NCI-H2107 (cell line): ENCODE data around the gene DIDO1.

ENCODE experiments used
- DNase-seq: peaks from one replicate; lab custom pipeline; 2025; lab: John Stamatoyannopoulos, UW

The DIDO1 gene

DNA sequence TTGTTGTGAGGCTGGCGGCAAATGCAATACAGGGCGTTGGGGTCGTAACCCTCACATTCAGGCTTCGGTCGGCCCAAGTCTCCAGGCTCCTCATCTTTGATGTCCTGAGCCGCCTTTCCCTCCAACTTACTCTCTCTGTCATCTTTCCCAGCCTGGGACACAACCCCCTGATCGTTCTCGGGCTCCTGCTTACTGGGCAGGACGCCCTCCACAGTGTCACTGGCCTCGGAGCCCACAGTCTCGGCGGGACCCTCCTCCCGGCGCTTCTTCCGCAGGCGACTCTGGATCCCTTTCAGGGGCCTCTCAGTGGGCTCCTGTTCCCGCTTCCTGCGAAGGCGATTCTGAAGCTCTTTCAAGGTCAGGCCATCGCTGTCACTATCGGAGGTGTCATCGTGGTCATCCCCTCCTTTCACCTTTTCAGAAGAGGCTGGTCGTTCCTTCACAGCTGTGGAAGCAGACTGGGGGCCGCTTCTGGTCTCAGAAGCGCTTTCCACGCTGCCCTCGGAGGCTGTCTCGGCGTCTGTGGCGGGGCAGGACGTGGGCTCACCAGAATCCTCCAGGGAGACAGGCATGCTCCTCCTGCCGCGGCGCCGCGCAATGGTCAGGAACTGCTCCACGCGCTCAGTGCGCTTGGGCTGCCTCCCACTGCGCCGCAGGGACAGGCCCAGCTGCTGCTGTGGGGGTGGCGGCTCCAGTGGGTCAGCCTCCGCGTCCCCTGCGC lies 15.4 kb downstream of the DIDO1 start:
- no peak for DNase-seq

DNA sequence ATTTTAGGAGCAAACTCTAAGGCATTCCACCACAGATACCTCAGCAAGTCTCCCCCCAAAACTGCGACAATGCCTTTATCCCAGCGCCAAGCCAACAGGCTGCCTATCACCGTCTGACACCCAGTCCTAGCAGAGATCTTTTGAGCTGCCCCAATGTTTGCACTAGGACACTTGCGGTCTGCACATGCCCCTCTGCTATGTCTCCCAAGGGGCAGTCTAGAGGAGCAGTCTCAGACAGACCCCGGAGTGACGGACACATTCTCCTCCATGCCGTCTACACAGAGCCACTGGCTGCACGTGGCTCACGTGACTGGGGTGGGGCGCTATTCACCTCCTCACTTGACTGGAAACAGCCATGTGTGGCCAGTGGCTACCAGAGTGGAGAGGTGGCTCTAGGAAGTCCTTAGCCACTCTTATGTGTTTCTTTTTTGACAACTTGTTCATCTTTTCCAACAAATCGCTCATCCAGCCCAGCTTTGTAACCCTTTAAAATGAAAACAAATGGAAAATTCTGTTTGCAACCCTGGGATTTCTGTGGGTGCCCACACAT lies 16.0 kb downstream of the DIDO1 start:
- DNase-seq = no peak

- peak; percentile 75 for DNase-seq
These were observed 17.1 kb downstream of the DIDO1 start for GRCh38 chr20:62908971-62909791.

DNA sequence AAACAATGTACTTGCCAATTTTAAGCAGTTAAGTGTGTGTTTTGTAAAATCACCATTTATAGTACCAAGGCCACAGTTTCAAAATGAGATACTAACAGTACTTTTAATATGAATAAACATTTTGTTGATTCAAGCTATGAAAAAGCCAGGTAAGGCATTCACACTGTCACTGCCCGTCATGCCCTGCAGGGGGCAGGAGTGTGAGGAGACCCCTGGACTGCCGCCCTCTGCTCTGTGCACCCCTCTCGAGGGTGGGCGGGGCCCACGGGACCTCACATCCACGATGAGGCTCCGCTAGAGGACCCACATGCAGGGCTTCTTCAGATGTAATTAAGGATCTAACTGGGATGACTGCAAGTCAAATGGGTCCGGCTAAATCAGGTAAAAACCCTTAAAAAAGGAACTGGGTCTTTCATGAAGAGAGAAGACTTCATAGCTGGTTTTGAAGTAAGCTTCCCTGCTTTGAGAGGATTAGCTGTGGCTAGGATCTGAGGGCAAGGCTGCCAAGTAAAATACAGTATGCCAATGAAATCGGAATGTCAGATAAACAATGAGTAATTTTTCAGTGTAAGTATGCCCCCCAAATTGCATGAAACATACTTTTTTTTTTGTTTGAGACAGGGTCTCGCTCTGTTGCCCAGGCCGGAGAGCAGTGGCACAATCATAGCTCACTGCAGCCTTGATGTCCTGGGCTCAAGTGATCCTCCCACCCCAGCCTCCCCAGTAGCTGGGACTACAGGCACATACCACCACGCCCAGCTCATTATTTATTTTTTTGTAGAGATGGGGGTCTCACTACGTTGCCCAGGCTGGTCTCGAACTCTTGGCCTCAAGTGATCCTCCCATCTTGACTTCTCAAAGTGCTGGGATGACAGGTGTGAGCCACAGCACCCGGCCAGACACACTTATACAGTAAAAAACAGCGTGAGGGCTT lies 18.7 kb downstream of the DIDO1 start:
- DNase-seq = no peak

DNA sequence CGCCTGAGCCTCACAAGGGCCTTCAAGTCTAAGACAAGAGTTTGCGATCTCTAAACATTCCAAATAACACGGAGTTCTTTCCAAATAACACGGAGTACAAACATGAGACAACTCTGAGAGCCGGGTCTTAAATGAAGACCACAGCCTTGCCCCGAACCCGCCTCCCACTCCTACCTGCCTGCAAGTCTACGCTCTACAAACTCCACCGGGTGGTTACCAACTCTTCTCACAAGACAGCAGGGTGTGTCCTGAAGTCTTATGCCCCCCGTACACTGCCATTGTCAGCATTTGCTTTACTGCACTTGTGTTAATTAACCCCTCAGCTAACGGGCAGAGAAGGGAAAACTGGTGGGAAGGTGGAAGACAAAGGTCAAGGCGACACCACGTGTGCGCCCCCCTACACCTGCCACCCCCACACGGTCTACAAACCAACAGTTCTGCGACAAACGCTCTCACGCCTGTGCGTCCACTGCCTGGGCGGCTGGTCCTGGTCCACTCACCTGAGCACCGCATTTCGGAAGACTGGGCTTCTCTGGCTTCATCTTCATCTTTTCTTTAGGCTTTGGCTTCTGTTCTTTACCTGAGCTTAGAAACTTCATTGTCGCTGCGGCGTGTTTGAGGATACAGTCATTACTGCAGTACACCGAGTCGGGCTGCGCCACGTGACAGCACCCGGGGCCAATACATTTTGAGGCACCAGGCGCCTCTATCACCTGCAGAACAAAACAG lies 19.5 kb downstream of the DIDO1 start:
- no peak for DNase-seq

GRCh38 chr20:62906209-62906608 lies 20.1 kb downstream of the DIDO1 start:
- DNase-seq = no peak

- no peak for DNase-seq
These were observed 20.7 kb downstream of the DIDO1 start for GRCh38 chr20:62905536-62906117.

- DNase-seq = no peak
These were observed 23.2 kb downstream of the DIDO1 start for GRCh38 chr20:62902926-62903615.

GRCh38 chr20:62901891-62902290 lies 24.4 kb downstream of the DIDO1 start:
- DNase-seq = no peak

DNA sequence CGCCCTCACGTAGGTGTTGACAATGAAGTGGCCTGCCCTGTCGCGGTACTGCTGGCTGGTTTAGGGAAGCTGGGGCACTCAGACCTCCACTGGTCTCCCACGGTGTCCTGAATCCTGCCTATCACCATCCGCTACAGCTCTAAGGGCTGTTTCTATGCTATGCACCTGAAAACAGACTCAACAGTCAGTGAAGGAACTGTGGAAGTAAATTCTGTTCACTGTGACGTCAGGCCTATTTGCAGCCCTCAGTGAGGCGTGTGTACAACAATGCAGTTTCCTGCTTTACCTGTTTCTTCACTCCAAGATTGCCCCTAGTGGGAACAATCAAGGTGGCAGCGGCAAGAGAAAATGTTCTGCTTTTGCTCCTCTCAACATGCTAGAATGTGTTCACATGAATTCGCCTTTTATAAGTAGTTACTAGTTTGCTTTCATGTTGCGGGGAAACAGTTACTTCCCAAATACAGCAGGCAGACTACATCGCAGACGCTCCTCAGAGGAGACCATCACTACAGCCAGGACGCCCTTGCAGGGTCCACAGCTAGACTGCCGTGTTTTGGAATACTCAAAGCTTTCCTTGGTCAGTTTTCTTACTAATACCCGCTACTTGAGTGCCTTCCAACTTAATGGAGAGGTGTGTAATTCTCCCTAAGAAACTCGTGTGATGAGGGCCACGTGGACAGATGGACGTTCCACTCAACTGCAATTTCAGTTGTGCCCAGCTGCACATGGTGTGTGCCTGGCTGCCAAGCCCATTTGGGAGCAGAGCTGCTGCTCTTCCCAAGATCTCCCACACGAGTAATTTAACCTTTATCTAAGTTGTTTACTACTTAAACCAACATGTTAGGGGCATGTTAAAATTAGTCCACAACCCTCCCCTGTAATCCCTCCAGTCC lies 25.4 kb downstream of the DIDO1 start:
- peak; percentile 47 for DNase-seq

GRCh38 chr20:62900052-62900691 lies 26.1 kb downstream of the DIDO1 start:
- DNase-seq = peak; percentile 30

GRCh38 chr20:62899633-62900051 lies 26.7 kb downstream of the DIDO1 start:
- no peak for DNase-seq

GRCh38 chr20:62898970-62899632 lies 27.2 kb downstream of the DIDO1 start:
- DNase-seq = peak; percentile 59

DNA sequence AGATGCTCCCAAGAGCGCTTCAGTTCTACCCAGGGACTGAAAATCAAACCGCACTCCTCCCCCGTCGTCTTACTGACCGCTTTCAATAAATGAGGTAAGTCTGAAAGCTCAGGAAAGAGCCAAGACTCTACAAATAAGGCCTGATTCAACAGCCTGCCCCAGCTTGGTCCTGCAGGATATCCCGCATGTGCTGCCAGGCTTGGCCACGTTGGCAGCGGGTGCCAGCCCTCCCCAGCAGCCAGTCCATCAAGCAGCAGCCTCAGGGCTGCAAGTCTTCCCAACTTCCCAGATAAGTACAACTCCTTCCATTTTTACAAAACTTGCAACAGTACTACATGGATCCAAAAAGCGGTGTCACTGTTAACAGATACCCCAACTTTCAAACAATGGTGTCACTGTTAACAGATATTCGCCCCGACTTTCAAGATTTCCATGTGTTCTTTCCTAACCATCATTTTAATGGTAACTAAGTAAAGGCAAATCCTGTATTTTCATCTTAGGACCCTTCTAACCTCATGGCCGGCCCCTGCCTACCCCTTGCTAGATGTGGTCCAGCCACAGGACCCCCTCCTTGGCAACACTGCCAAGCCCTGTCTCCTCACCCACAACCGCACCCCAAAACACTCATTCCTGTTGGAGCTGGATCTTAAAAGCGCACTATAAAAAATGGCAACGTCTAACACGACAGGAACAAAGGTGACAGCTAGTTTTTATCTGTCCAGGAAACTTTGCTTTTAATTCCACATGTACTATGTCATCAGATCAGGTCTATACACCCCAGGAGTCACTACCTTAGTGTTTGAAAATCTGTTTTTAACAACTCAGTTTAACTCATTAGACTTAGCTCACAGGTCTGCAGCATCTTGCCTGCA lies 28.0 kb downstream of the DIDO1 start:
- DNase-seq = no peak

DNA sequence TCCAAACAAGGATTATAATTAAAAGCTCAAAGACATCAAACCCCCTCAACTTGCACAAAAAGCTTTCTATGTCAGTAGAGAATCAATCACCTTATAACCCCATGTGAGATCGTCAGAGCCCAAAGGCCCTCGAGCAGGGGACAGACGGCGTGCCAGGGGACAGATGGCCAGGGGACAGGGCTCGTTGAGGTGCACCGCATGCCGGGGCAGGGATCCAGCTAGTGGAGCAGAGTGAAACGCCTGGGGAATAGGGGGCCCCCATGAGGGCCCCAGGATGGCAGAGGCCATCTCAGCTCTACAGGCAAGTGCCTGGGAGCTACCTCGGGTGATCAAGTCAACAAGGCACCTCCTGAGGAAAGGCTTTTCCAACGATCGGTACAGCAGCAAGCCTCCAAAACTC lies 28.6 kb downstream of the DIDO1 start:
- DNase-seq = no peak

GRCh38 chr20:62896526-62896925 lies 29.8 kb downstream of the DIDO1 start:
- peak; percentile 31 for DNase-seq

DNA sequence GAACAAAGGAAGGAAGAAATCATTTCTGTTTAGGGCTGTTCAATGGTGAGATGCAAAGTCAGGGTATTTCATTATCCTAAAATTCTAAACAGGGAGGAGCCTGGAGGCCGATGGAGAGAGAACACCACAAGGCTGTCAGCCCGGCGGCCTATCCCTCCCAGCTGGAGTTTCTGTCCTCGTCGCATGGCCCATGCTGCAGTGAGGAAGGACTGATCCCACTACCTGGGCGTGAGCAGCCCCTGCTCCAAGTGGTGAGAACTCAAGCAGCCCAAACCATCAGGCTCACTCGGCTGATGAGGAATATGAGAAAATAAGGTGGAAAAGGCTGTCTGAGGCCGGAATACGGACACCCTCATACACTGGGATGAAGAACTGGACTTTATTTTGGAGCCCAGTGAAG lies 30.8 kb downstream of the DIDO1 start:
- DNase-seq = no peak
